Stimulated activated CD8-positive, alpha-beta memory T cell treated with anti-CD3 and anti-CD28 coated beads, Interleukin-4, amount 100 ng/mL, for 4 hours (primary cell): Measurements from ENCODE around the gene WDR27.

Experiments used
- DNase-seq, 2 donors: peaks; one replicate each; pipeline ENCODE4 v3.0.0-alpha.2; 2020; ENCODE audit warnings: low read depth in 2 of 2, low spot score in 1 of 2

WDR27 gene

GRCh38 chr6:169701954-169702839, at the start of gene WDR27, which contains the start of gene C6orf120:
Gene WDR27, minus strand, starts transcription at chr6:169702029. Its CDS starts 13,024 bp downstream, at chr6:169689005.
Gene C6orf120, plus strand, starts transcription at chr6:169702126. Its CDS starts 334 bp downstream, at chr6:169702460.
- peak; percentile 95 to 99 for DNase-seq

- DNase-seq: no peak
Measured at GRCh38 chr6:169746556-169746955, 44.7 kb upstream of the WDR27 start.

GRCh38 chr6:169745405-169745804, 43.6 kb upstream of the WDR27 start:
- DNase-seq: no peak

- no peak for DNase-seq
Measured at GRCh38 chr6:169741344-169741743, 39.5 kb upstream of the WDR27 start.

- no peak for DNase-seq
Measured at GRCh38 chr6:169738976-169739529, 37.2 kb upstream of the WDR27 start.

GRCh38 chr6:169738204-169738975, 36.6 kb upstream of the WDR27 start:
- DNase-seq: no peak

- DNase-seq: no peak
Measured at GRCh38 chr6:169729961-169730360, 28.1 kb upstream of the WDR27 start.

- DNase-seq: no peak
Measured at GRCh38 chr6:169726963-169727362, 25.1 kb upstream of the WDR27 start.

- DNase-seq: no peak
Measured at GRCh38 chr6:169726049-169726400, 24.2 kb upstream of the WDR27 start.

- no peak for DNase-seq
Measured at GRCh38 chr6:169725125-169726048, 23.6 kb upstream of the WDR27 start.

GRCh38 chr6:169724494-169725124, 22.8 kb upstream of the WDR27 start, which contains the start of gene PHF10:
Gene PHF10, minus strand, starts transcription at chr6:169724500. Its CDS starts 569 bp downstream, at chr6:169723931.
- peak in 1 of 2 donors; percentile 56 for DNase-seq

GRCh38 chr6:169723991-169724493, 22.2 kb upstream of the WDR27 start:
- DNase-seq: peak in 1 of 2 donors; percentile 6

- DNase-seq: peak in 1 of 2 donors; percentile 43
Measured at GRCh38 chr6:169723200-169723909, 21.5 kb upstream of the WDR27 start.

- DNase-seq: no peak
Measured at GRCh38 chr6:169722362-169723199, 20.8 kb upstream of the WDR27 start.

- no peak for DNase-seq
Measured at GRCh38 chr6:169720207-169720855, 18.5 kb upstream of the WDR27 start.

- no peak for DNase-seq
Measured at GRCh38 chr6:169719117-169719516, 17.3 kb upstream of the WDR27 start.

- DNase-seq: no peak
Measured at GRCh38 chr6:169714595-169714994, 12.8 kb upstream of the WDR27 start.

GRCh38 chr6:169714178-169714577, 12.3 kb upstream of the WDR27 start:
- DNase-seq: no peak
